NCI-H2196 treated with DMSO at 0.1 percent for 48 hours (cell line): ENCODE data around the gene MPC1L.
A peak's percentile ranks its signal among the peaks of the same experiment; 100 is the strongest.
"Not testable (repeated sequence)": the region's sequence is repeated elsewhere in the genome, so short reads cannot be mapped to it uniquely, and the experiment has no call there.

ENCODE experiments used
- DNase-seq: peaks from one replicate; lab custom pipeline; 2025; ENCODE audit not compliant: unreplicated experiment; lab: John Stamatoyannopoulos, UW

MPC1L gene

GRCh38 chrX:40623139-40623536 is at the start of gene MPC1L:
Gene MPC1L (plus strand): TSS chrX:40623428. CDS start chrX:40623566, 138 bp downstream.
- DNase-seq: no peak

- DNase-seq: no peak
Observed at GRCh38 chrX:40573763-40574162, 49.5 kb upstream of the MPC1L start.

- DNase-seq: peak; percentile 26
Observed at GRCh38 chrX:40575411-40575810, 47.8 kb upstream of the MPC1L start.

DNA sequence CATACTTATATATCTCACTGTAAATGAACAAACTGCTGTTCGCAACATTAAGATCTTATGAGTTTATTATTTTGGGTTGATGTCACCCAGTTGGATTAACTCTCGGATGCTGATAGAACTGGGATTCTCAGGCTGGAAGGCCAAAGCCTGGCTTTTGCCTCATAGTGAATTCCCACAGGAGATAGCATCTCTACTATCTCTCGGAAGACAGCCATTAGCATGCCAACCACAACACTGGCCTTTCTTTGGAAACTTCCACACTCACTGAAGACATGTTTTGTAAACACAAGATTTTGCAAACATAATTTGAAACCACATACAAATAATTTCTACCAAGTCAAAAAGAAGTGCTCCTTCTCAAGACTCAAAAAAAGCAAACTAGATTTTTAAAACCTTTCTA is 46.9 kb upstream of the MPC1L start:
- no peak for DNase-seq

DNA sequence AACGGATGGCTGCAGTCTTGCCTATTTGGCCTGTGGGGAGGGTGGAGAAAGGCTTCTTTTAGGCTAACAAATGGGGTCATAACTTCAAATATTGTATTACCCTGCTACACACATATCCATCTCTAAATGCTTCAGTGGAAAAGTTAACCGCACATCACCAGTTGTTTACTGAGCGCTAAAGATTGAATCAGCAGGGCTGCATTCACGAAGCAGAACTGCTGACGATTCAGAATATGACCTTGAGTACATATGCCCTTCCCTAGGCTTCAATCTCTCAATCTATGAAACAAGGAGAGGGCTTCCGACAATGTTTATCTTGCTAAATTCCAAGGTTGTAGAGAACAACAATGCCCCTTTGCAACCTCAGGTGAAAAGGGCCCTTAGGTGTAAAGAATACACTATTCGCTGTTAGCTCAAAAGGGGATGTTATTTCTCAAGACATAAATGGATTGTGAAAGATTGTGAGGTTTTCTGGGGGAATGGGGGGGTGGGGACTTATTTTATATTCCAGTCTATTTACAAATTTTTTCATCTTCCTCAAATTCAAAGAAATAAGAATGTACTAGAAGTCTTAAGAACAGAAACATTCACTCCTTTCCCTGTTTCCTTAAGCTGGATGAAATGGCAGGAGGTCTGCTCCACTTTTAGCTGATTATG is 45.1 kb upstream of the MPC1L start:
- DNase-seq: no peak

DNA sequence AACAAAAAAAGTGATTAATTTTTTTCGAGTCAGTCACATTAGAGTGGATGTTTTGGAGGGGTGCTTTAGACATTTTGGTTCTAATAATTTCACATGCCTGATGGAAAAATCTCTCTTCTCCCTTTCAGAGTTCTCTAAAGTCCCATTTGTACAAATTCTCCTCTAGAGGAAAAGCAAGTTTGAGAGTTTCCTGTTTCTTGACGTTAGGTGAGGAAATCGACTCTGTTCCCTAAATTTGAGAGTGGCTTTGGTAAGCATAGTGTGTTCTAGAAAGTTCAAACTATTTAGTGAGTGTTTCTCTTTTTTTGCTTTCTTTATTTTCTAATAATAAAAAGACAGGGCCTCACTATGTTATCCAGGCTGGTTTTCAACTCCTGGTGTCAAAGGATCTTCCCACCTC is 44.1 kb upstream of the MPC1L start:
- DNase-seq: no peak

- no peak for DNase-seq
Observed at GRCh38 chrX:40579900-40580536, 43.2 kb upstream of the MPC1L start.

GRCh38 chrX:40580537-40581335 is 42.5 kb upstream of the MPC1L start, which contains the start of gene ATP6AP2:
Gene ATP6AP2 (plus strand): TSS chrX:40580970. CDS start chrX:40581066, 96 bp downstream.
- peak; percentile 71 for DNase-seq

GRCh38 chrX:40581336-40581920 is 41.8 kb upstream of the MPC1L start:
- no peak for DNase-seq

- DNase-seq: not testable (repeated sequence)
Observed at GRCh38 chrX:40582178-40582577, 41.0 kb upstream of the MPC1L start.

DNA sequence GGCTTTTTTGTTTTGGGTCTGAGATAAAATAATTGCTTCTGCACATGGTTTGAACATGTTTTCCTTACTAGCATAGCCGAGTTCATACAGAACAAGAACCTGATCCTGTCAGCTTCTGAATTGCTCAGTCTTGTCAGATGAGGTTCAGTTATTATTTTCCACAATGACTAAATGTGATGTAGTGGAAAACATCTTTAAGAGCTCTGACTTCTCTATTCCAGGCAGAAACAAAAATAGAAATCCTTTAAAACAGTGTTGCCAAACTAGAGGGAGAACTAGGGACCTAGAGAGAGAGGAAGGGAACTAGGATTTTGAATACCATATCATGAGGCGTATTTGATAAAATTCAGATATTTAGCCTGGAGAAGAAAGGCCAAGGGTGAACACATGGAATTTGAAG is 40.4 kb upstream of the MPC1L start:
- DNase-seq: no peak

GRCh38 chrX:40587623-40588022 is 35.6 kb upstream of the MPC1L start:
- DNase-seq: not testable (repeated sequence)

DNA sequence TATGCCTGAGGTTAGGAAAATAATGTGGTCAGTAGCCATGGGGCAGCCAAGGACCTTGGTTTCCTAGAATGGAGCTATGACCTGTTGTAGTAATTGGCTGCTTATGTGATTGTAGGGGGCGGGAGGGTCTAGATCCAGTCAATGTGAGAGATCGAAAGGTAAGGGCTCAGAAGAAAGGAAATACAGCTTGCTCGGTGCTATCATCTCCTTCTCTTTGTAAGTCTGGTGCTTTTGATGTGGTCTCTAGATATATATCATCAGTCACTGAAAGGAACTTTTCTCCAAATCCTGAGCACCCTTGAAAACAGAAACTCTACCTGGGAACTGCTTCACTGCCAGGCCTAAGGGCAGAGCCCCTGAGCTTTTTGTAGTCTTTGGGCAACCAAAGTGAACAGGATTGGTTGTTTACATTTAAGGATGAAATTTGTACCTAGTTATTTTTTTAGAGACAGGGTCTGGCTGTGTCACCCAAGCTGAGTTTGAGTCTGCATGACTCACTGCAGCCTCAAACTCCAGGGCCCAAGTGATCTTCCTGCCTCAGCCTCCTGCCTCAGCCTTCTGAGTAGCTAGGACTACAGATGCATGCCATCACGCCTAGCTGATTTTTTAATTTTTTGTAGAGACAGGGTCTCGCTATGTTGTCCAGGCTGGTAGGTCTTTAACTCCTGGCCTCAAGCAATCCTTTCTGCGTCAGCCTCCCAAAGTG is 33.5 kb upstream of the MPC1L start:
- DNase-seq: not testable (repeated sequence)

DNA sequence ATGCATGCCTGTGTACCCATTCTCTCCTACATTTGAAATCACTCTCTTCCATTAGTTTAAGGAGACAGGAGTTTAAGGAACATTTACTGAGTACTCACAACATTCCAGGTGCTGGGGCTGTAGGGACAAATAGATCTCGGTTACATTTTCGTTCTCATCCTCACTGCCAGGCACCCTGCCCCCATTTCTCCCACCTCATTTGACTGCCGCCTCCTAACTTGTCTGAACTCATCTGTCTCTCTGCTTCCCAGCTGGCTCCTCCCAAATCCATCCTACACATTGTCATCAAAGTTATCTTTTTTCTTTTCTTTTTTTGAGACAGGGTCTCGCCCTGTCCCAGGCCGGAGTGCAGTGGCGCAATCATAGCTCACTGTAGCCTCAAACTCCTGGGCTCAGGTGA is 19.8 kb upstream of the MPC1L start:
- no peak for DNase-seq

DNA sequence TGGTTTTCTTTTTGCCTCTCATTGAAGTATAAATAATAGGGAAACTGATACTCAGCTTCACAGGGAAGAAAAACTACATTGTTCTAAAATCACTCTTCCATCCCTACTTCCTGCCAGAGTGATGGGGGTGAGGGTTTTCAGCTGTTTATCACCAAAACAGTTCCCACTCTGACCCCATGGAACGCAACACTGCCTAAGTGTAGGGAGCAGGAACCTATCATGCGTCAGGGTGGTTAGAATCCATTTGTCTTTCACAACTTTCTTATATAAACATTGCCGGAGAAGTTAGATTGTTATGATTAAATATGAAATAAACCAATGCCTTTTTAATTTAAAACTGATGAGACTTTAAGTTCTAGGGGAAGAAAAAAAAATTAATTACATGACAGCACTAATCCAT is 15.8 kb upstream of the MPC1L start:
- DNase-seq: no peak

DNA sequence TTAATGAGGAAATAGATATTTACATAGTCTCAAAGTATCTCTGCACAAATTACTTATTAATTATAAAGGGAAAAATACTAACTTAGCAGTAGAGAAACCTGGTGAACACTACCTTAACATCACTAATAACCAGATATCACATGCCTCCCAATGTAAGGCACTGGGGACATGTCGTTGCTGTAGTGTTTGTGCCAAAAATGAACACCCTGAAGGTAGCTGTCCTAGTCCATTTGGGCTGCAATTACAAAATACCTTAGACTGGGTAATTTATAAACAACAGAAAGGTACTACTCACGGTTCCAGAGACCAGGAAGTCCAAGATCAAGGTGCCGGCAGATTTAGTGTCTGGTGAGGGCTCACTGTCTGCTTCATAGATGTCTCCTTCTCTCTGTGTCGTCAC is 10.7 kb upstream of the MPC1L start:
- DNase-seq: no peak

- DNase-seq: no peak
Observed at GRCh38 chrX:40615976-40616375, 7.3 kb upstream of the MPC1L start.

DNA sequence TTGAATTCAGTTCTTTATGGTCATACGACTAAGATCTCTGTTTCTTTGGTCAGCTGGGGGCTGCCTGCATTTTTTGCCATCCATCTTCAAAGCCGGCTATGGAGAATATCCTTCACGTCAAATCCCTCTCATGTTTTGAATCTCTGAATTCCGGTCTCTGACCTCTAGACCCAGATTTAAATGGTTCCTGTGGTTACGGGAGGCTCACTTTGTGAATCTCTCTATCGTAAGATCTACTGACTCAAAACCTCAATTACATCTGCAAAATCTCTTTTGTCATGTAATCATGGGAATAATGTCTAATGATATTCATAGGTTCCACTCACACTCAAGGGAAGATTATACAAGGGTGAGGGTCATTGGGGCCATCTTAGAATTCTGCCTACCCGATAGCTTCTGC is 5.7 kb upstream of the MPC1L start:
- DNase-seq: no peak

GRCh38 chrX:40622479-40623138 is 619 bp upstream of the MPC1L start:
- DNase-seq: no peak

GRCh38 chrX:40623665-40624064 is 437 bp downstream of the MPC1L start:
- DNase-seq: no peak
